IMR-90 (cell line): ENCODE results near the gene TSPAN31. TPM values are rescaled to one million over a fixed set of nuclear protein-coding genes. Genes with fewer than 3 reads are reported as not detected.

Experiments
- ATAC-seq: fragments of 200-7000 bp; cut with Tn5 transposase; 2 replicates; pipeline ENCODE4 v1.9.1; 2020; ENCODE audit warnings: low read depth, mild to moderate bottlenecking, moderate library complexity
- BruUV-seq: library from RNA; stranded (reverse); fragments of 400-500 nt; replicated peaks from 2 replicates; lab custom pipeline; 2021; lab: Mats Ljungman, UMichigan
- CTCF ChIA-PET: fragments of 300-600 bp; formaldehyde crosslinking; extraction: SDS; loops from one replicate; lab custom pipeline; 2021; ENCODE audit warnings: antibody characterized with exemption; lab: Yijun Ruan, JAX
- POLR2A ChIA-PET: fragments of 300-600 bp; sonication (Branson Sonifier 250); formaldehyde crosslinking; loops from one replicate; lab custom pipeline; 2022; ENCODE audit warnings: antibody characterized with exemption; ENCODE audit not compliant: unreplicated experiment; lab: Charles Lee
- DNase-seq: peaks from one replicate; pipeline ENCODE4 v3.0.0; 2013
- H2AFZ ChIP-seq: replicated peaks from 2 replicates; pipeline ENCODE3; 2013; ENCODE audit warnings: low read length, mild to moderate bottlenecking; ENCODE audit not compliant: poor library complexity
- H2AK5ac ChIP-seq: 2 replicates; pipeline ENCODE4 v1.6.1; 2013; ENCODE audit warnings: low read depth, low read length, inconsistent platforms
- H2AK9ac ChIP-seq: replicated peaks from 2 replicates; pipeline ENCODE3; 2013; ENCODE audit warnings: mild to moderate bottlenecking, low read depth, low read length, moderate library complexity; ENCODE audit not compliant: poor library complexity
- H2BK120ac ChIP-seq: 2 replicates; pipeline ENCODE4 v1.6.1; 2013; ENCODE audit warnings: low read depth, low read length, inconsistent platforms
- H2BK15ac ChIP-seq: 3 replicates; pipeline ENCODE4 v1.6.1; 2013; ENCODE audit warnings: low read depth, low read length, inconsistent platforms
- H2BK20ac ChIP-seq: 2 replicates; pipeline ENCODE4 v1.6.1; 2013; ENCODE audit warnings: low read depth, mild to moderate bottlenecking, inconsistent platforms, low read length, moderate library complexity
- H2BK5ac ChIP-seq: 2 replicates; pipeline ENCODE4 v1.6.1; 2013; ENCODE audit warnings: mild to moderate bottlenecking, low read depth, low read length, inconsistent platforms; ENCODE audit not compliant: poor library complexity, severe bottlenecking
- H3K14ac ChIP-seq: replicated peaks from 2 replicates; pipeline ENCODE4 v1.6.1; 2013; ENCODE audit warnings: low read depth, low read length, inconsistent platforms
- H3K18ac ChIP-seq: 2 replicates; pipeline ENCODE4 v1.6.1; 2013; ENCODE audit warnings: low read depth, low read length, control low read depth
- H3K23ac ChIP-seq: 2 replicates; pipeline ENCODE4 v1.6.1; 2013; ENCODE audit warnings: low read depth, low read length, inconsistent platforms
- H3K27ac ChIP-seq: 2 replicates; pipeline ENCODE4 v1.5.1; 2013; ENCODE audit warnings: mild to moderate bottlenecking, control low read depth, low read length; ENCODE audit not compliant: insufficient read depth
- H3K27me3 ChIP-seq: 2 replicates; pipeline ENCODE4 v1.6.1; 2013; ENCODE audit warnings: low read length; ENCODE audit not compliant: control insufficient read depth, insufficient read depth
- H3K36me3 ChIP-seq: 2 replicates; pipeline ENCODE4 v1.6.1; 2013; ENCODE audit warnings: low read length, mixed read lengths; ENCODE audit not compliant: control insufficient read depth, insufficient read depth
- H3K4ac ChIP-seq: 2 replicates; pipeline ENCODE4 v1.6.1; 2013; ENCODE audit warnings: low read depth, low read length, inconsistent platforms
- H3K4me1 ChIP-seq: 2 replicates; pipeline ENCODE4 v1.6.1; 2013; ENCODE audit warnings: low read length, mixed read lengths; ENCODE audit not compliant: control insufficient read depth, insufficient read depth
- H3K4me2 ChIP-seq: 2 replicates; pipeline ENCODE4 v1.6.1; 2013; ENCODE audit warnings: low read depth, mild to moderate bottlenecking, control low read depth, low read length, moderate library complexity
- H3K4me3 ChIP-seq: 2 replicates; pipeline ENCODE4 v1.5.1; 2013; ENCODE audit warnings: low read depth, mild to moderate bottlenecking, control low read depth, low read length, moderate library complexity; ENCODE audit not compliant: insufficient read depth
- H3K56ac ChIP-seq: 2 replicates; pipeline ENCODE4 v1.6.1; 2013; ENCODE audit warnings: low read length, inconsistent platforms; ENCODE audit not compliant: insufficient read depth; ENCODE audit errors: extremely low read depth
- H3K79me1 ChIP-seq, 2 experiments: 2 replicates each; pipeline ENCODE4 v1.6.1; 2013; ENCODE audit warnings: low read length in 2 of 2, inconsistent platforms in 1 of 2, low read depth in 1 of 2
- H3K9ac ChIP-seq: 2 replicates; pipeline ENCODE4 v1.6.1; 2013; ENCODE audit warnings: low read depth, low read length, control low read depth
- H3K9me1 ChIP-seq: 2 replicates; pipeline ENCODE4 v1.6.1; 2013; ENCODE audit warnings: low read length, inconsistent platforms; ENCODE audit not compliant: insufficient read depth
- H3K9me3 ChIP-seq: 2 replicates; pipeline ENCODE4 v1.6.1; 2013; ENCODE audit warnings: low read length; ENCODE audit not compliant: control insufficient read depth, insufficient read depth
- H4K20me1 ChIP-seq: 2 replicates; pipeline ENCODE4 v1.6.1; 2013; ENCODE audit warnings: low read length, inconsistent platforms; ENCODE audit not compliant: insufficient read depth
- H4K5ac ChIP-seq: 2 replicates; pipeline ENCODE4 v1.6.1; 2013; ENCODE audit warnings: mild to moderate bottlenecking, low read depth, low read length, control low read depth
- H4K8ac ChIP-seq, 2 experiments: 2 replicates each; pipeline ENCODE4 v1.6.1; 2013; ENCODE audit warnings: low read depth in 2 of 2, low read length in 2 of 2, control low read depth in 1 of 2, inconsistent platforms in 1 of 2
- H4K91ac ChIP-seq: 2 replicates; pipeline ENCODE4 v1.6.1; 2013; ENCODE audit warnings: low read depth, low read length, inconsistent platforms; ENCODE audit not compliant: insufficient read depth
- FOS ChIP-seq: fragments of 150-350 bp; IDR thresholded peaks from 2 replicates; pipeline ENCODE4 v1.6.1; 2016; ENCODE audit warnings: low read depth, low read length
- WGBS, 2 experiments: methylation state at CpG; one replicate each; pipeline versions ENCODE4 v1.1.5 to v1.1.7; 2013; ENCODE audit warnings: missing lambda C conversion rate in 2 of 2; ENCODE audit not compliant: insufficient read length in 1 of 2; ENCODE audit errors: extremely low coverage in 2 of 2; 5-methylcytosine and 5-hydroxymethylcytosine counted together
- dilution Hi-C: fragments of 300-500 bp; cut with HindIII; formaldehyde crosslinking; loops from one replicate; pipeline ENCODE4 v1.14.3; 2018; ENCODE audit warnings: low sequenced_read_pairs; ENCODE audit not compliant: unreplicated experiment
- in situ Hi-C: fragments of 300-500 bp; cut with MboI; formaldehyde crosslinking; loops from 3 replicates; pipeline ENCODE4 v1.14.3; 2019; ENCODE audit warnings: low sequenced_read_pairs, inconsistent platforms, mixed read lengths
- intact Hi-C: fragments of 100-400 bp; cut with micrococcal nuclease; formaldehyde crosslinking; loops from 2 replicates; pipeline ENCODE4 v1.10.0; 2022
- polyA plus RNA-seq, 3 experiments: library from polyadenylated mRNA; depleted of rRNA; stranded (reverse); fragments of >200 nt; gene quantifications; 2 replicates each; pipeline ENCODE4 v1.2.3, GENCODE V29; 2012; ENCODE audit warnings: low replicate concordance in 1 of 3
- total RNA-seq: library from RNA; depleted of rRNA; stranded (reverse); fragments of >200 nt; gene quantifications from 2 replicates; pipeline ENCODE4 v1.2.3, GENCODE V29; 2012

TSPAN31 gene
- total and polyA plus RNA-seq, 2 of the 4 experiments (the other 2 are of a cell fraction), result 12.3 to 71.2 TPM

- Histone ChIP-seq H3K18ac (no peak overlapping the region), H4K5ac (no peak overlapping the region), H2AK9ac (peak overlapping the region; percentile 55), H2AK5ac (no peak overlapping the region), H3K4me1 (0 out of 2 replicates have a peak, but pooled peaks cover 3% of the 10 kb centered on the region), H2BK120ac (no peak overlapping the region), H3K79me1 (peaks cover 0 to 2% of the 10 kb centered on the region in 2 experiments; a peak in 1 of 4 replicates), H3K4me3 (no peak overlapping the region), H3K27ac (no peak overlapping the region), H3K9ac (no peak overlapping the region), H4K91ac (no peak overlapping the region), H3K4ac (no peak overlapping the region), H4K8ac (no peak overlapping the region), H3K23ac (0 out of 2 replicates have a peak overlapping the region, but pooled peaks have one; percentile 1), H3K4me2 (no peak overlapping the region), H2BK5ac (no peak overlapping the region), H2BK15ac (no peak overlapping the region), H3K14ac (no peak overlapping the region), H4K20me1 (0 out of 2 replicates have a peak, but pooled peaks cover 3% of the 10 kb centered on the region), H3K9me3 (peaks cover 2% of the 10 kb centered on the region; the same call in 1 of the 2 replicates), H3K56ac (no peak overlapping the region), H2BK20ac (no peak overlapping the region), H3K36me3 (no peaks in the 10 kb centered on the region), H2AFZ (no peak overlapping the region), H3K9me1 (no peaks in the 10 kb centered on the region), H3K27me3 (peaks cover 74% of the 10 kb centered on the region)
- POLR2A ChIA-PET, result no interaction called here
- ATAC-seq (no peak), DNase-seq (no peak)
- no peak for TF ChIP-seq FOS
- WGBS, 2 experiments, result no CpG with 5 or more reads among the region's 7 CpGs
- in situ Hi-C loops (loop anchor here (10.0 kb wide), 1 partner anchor 155 kb away; no protein-coding TSS in a partner anchor), intact Hi-C loops (loop anchor here (5.0 kb wide), 1 partner anchor 157 kb away; no protein-coding TSS in a partner anchor), dilution Hi-C loops (no loop called here)
- CTCF ChIA-PET, result no interaction called here
- no TSS peak for BruUV-seq
Observed at GRCh38 chr12:57739387-57739786, 5.5 kb upstream of the TSPAN31 start.
